Stimulated activated CD4-positive, alpha-beta T cell treated with anti-CD3 and anti-CD28 coated beads, Interleukin-4, amount 100 ng/mL, for 1 hour (primary cell): ENCODE results near the gene IL22RA1.

Experiments
- DNase-seq: peaks from one replicate; pipeline ENCODE4 v3.0.0-alpha.2; 2020

IL22RA1 gene

GRCh38 chr1:24096009-24096738 lies 46.8 kb downstream of the IL22RA1 start:
- no peak for DNase-seq

GRCh38 chr1:24095140-24095859 lies 47.6 kb downstream of the IL22RA1 start:
- no peak for DNase-seq

DNA sequence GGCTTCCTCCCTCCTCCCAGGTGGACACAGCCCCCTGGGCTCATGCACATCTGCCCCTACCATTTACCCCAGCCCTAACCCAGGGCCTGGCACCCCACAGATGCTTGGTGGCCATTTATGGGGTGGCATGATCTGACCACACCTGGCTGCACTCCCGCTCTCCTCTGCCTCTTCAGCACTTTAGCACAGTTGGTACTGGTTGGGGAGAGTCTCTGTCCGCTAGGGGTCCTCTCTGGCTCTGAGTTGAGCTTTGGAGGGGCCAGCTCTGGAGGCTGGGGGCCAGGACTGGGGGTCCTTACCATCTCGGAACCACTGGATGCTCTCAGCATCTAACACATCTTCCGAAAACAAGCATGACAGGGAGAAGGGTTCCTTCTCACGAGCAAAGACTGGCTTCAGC lies 48.4 kb downstream of the IL22RA1 start:
- no peak for DNase-seq

GRCh38 chr1:24093732-24094131 lies 49.2 kb downstream of the IL22RA1 start:
- DNase-seq = no peak

DNA sequence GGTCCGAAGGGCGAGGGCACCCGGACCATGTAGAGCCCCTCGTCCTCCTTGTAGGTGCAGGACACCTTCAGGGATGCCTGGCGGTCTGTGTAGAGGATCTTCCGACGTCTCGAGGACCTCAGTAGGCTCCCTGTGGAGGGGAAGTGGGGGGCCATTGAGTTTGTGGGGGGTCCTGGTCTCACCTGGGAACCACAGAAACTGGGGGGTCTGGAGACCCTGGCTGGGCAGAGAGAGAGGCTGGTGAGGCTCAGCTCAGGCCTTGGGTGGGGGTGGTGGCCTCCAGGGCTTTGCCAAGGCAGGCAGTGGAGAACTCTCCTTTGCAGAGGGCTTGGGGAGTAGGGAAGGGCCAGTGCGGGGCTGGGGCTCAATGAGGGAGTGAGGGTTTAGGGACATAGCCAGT lies 50.0 kb downstream of the IL22RA1 start:
- no peak for DNase-seq

DNA sequence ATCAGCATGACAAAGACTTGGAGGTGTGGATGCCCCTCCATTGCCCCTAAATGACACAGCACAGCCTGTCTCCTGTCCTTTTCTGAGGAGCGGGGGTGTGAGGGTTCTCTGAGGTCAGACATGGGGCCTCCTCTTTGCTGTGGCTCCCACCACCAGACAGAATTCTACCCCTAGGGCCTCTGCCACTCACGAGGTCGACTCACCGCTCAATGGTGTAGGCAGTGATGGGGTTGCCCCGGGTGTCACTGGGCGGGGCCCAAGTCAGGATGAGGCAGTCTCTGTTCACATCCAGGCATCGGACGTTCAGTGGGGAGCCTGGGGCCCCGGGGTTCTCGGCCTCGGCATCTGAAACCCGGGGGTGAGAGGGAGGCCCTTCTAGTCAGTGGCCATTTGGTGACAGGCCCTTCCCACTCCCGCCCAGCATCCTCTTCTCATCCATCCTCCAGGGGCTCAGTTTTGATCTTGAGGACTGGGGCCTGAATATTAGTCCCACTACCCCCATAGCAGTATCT lies 50.9 kb downstream of the IL22RA1 start:
- DNase-seq = no peak

DNA sequence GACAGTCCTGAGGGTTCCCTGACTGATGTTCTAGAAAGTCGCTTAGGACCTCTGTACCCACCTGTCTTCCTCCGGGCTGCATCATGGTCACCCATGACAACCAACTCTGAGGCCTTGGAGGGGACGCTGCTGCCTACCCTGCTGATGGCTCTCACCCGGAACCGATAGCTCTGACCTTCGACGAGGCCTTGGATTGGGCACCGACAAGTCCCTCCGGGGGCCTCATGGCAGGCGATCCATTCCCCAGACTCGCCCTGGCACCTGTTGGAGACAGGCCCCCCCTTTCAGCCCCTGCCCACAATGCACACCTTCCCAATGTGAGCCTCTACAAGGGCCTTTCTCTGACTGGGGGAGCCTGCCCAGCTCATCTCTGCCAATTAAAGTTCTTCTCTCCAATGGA lies 52.2 kb downstream of the IL22RA1 start:
- no peak for DNase-seq

DNA sequence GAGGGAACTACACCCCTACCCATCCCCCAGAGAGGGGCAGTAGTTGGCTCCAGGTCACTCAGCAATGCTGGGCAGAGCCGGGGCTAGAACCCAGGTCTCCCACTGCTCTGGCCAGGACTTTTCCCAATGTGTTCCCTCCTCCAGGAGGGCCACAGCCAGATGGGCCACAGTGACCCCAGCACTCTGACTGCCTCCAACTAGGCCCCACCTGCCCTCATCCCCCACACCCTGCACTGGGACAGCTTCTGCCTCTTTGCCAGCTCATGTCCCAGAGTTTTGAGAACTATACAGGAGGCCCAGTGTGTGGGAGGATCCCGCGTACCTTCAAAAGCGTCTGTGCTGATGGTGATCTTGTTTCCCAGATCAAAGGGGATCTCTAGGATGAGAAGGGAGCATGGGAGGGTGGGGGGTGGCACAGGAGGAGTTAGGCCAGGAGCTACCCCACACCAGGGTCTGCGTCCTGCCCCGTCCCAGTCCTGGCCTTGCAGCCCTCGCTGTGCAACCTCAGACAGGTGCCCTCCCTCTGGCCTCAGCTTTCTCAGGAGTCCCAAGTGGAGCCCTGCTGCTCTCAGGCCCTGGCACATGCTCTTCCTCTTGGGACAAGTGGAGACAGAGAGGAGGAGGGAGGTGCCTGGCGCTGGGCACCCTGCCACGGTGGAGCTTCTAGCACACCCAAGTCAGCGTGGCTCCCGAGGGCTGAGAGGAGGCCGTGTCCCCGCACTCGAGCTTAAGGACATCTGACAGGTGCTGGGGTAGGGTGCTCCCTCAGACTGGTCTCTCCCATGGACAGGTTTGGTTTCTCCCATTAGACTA lies 53.0 kb downstream of the IL22RA1 start:
- no peak for DNase-seq

GRCh38 chr1:24089027-24089742 lies 53.8 kb downstream of the IL22RA1 start:
- no peak for DNase-seq

GRCh38 chr1:24086466-24086865 lies 56.5 kb downstream of the IL22RA1 start:
- DNase-seq = no peak

- no peak for DNase-seq
Observed at GRCh38 chr1:24085546-24085945, 57.4 kb downstream of the IL22RA1 start.

DNA sequence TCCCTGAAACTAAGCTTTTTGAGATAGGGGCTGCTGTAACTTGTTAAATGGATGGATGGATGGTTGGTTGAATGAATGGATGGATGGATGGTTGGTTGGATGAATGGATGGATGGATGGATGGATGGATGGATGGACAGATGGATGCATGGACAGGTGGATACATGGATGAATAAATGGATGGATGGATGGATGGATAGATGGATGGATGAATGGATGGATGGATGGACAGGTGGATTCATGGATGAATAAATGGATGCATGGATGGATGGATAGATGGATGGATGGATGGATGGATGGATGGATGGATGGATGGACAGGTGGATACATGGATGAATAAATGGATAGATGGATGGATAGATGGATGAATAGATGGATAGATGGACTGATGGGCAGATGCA lies 57.9 kb downstream of the IL22RA1 start:
- no peak for DNase-seq

DNA sequence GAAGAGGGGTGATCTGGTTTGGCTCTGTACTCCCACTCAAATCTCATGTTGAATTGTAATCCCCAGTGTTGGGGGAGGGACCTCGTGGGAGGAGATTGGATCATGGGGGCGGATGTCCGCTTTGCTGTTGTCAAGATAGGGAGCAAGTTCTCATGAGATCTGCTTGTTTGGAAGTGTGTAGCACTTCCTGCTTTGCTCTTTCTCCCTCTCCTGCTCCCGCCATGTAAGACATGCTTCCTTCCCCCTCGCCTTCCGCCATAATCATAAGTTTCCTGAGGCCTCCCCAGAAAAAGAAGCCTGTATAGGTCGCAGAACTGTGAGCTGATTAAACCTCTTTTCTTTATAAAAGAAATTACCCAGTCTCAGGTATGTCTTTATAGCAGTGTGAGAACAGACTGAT lies 58.9 kb downstream of the IL22RA1 start:
- DNase-seq = no peak

DNA sequence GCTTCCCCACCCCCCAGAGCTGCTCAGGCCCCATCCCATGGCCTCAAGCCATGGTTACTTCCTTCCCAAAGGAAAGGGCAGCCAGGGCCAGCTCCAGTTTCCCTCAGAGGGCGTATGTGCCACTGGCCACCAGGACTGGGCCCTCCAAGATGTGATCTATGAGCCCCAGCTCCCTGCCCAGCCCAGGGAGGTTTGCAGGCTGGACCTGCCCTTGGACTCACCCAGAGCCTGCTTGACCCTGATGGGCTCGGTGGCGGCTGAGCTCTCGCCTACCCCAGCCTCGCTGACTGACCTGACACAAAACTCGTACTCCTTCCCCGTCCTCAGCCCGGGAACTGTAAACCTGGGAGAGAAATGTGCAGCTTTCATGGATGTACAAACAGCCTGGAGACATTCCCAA lies 60.6 kb downstream of the IL22RA1 start:
- DNase-seq = no peak

DNA sequence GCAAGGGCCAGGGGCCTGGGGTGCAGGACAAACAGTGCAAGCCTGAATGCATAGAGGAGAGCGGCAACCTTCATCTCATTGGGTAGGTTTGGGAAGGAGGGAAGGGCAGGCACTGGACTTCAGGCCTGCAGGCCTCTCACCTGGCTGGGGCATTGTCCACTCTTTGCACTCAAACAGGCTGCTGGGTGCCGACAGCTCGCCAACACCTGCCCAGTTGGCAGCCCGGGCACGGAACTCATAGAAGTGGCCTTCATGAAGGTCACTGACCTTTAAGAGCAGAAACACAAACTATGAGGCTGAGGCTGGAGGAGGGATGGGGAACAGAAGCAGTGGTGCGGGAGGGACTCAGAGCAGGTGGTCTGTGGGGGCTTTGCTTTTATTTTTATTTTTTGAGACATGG lies 61.8 kb downstream of the IL22RA1 start:
- no peak for DNase-seq

- no peak for DNase-seq
Observed at GRCh38 chr1:24080131-24080530, 62.8 kb downstream of the IL22RA1 start.

- DNase-seq = no peak
Observed at GRCh38 chr1:24077278-24077978, 65.5 kb downstream of the IL22RA1 start.

- no peak for DNase-seq
Observed at GRCh38 chr1:24075946-24076345, 67.0 kb downstream of the IL22RA1 start.

GRCh38 chr1:24075590-24075854 lies 67.4 kb downstream of the IL22RA1 start:
- no peak for DNase-seq

GRCh38 chr1:24074817-24075589 lies 67.9 kb downstream of the IL22RA1 start:
- no peak for DNase-seq

DNA sequence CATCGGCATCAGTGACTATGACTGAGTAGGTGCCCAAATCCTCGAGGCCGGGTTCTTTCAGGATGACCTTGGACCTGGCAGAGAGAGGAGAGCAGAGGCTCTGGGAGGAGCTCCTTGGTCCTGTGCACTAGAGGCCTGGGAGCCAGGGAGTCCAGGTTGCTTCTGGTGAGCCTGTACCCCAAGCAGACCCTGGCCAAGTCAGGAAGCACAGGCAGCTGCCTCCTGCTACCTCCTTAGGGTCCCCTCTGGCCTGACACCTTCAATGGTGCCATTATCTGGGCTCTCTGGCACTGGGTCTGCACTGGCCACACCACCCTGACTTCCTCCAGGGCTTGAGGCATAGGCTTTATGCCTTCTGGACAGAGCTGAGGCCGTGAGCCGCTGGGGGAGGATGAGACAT lies 68.7 kb downstream of the IL22RA1 start:
- DNase-seq = no peak

GRCh38 chr1:24071941-24072340 lies 71.0 kb downstream of the IL22RA1 start:
- DNase-seq = no peak
